ENCODE data around the gene GALNT8. TPM values are rescaled to one million over a fixed set of nuclear protein-coding genes. Genes with fewer than 3 reads are reported as not detected.
"Not testable (repeated sequence)": the region's sequence is repeated elsewhere in the genome, so short reads cannot be mapped to it uniquely, and the experiment has no call there.

GALNT8 gene
- polyA plus RNA-seq, 3 donors, result 2.7 to 4.0 (median 3.8) TPM

DNA sequence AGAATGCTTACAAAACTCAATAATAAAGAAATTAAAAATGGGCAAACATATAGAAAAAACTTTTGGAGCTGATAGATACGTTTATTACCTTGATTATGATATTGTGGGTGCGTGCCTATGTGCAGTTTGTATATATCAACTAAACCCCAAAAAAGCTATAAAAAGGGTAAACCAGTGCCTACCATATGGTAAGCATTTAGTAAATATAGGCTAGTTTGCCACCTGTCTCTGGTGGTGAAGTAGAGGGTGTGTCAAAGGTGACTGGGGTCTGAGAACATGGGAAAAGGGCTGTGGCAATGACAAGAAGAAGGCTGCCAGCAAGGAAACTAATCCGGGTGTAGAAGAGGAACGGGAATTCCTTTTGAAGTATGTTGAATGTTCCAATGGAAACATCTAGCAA is 18.3 kb downstream of the GALNT8 start:
- no peak for DNase-seq

GRCh38 chr12:4742416-4742970 is 22.3 kb downstream of the GALNT8 start:
- peak; percentile 34 for DNase-seq

- no peak for DNase-seq
Measured at GRCh38 chr12:4743046-4743445, 22.8 kb downstream of the GALNT8 start.

GRCh38 chr12:4744709-4745108 is 24.5 kb downstream of the GALNT8 start:
- DNase-seq, result no peak

DNA sequence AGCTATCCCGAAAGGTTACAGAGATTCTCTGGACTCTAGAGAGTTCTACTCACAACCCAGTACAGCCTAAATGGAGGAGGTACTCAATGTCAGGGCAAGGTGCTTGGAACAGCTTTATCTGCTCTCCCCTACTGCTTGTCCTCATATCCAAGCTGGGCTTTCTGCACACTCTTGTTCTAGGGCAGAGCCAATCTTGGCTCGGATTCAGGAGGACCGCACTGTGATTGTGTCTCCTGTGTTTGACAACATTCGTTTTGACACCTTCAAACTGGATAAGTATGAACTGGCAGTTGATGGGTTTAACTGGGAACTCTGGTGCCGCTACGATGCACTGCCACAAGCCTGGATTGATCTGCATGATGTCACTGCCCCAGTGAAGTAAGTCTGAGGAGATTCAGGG is 25.0 kb downstream of the GALNT8 start:
- no peak for DNase-seq

- DNase-seq, result not testable (repeated sequence)
Measured at GRCh38 chr12:4751654-4752053, 31.5 kb downstream of the GALNT8 start.

DNA sequence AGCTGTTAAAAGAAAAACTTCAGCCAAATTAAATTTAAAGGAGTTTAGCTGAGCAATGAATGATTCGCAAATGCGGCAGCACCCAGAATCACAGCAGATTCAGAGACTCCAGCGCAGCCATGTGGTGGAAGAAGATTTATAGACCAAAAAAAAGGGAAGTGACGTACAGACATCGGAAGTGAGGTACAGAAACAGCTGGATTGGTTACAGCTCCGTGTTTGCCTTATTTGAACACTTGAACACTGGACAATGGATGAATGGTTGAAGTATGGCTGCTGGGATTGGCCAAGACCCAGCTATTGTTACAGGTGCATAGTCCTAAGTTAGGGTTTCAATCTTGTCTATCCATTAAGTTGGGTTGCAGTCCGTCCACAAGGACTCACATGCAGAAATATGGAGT is 42.6 kb downstream of the GALNT8 start:
- DNase-seq, result no peak

DNA sequence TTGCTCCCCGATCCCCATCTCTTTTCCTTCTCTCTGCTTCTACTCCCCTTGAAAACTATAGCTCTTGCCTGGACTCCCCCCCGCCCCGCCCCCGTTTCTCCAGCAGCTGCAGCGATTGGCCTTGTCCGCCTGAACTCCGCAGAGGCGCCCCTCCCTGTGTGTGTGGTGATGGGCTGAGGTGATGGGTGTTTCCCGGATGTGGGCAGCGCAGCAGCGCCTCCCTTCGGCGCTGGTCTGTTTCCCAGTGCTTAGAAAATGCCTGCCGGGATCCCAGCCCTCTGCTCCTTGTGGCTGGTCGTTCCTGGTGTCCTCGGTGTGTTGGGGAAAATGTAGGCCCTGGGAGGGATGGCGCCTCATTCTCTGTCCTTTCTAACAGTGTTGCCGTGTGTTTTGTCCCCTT is 43.3 kb downstream of the GALNT8 start:
- DNase-seq, result peak; percentile 43

- no peak for DNase-seq
Measured at GRCh38 chr12:4766445-4766844, 46.2 kb downstream of the GALNT8 start.

GRCh38 chr12:4767186-4767585 is 47.0 kb downstream of the GALNT8 start:
- no peak for DNase-seq

- DNase-seq, result no peak
Measured at GRCh38 chr12:4768341-4768740, 48.1 kb downstream of the GALNT8 start.

GRCh38 chr12:4769073-4769472 is 48.9 kb downstream of the GALNT8 start:
- no peak for DNase-seq

DNA sequence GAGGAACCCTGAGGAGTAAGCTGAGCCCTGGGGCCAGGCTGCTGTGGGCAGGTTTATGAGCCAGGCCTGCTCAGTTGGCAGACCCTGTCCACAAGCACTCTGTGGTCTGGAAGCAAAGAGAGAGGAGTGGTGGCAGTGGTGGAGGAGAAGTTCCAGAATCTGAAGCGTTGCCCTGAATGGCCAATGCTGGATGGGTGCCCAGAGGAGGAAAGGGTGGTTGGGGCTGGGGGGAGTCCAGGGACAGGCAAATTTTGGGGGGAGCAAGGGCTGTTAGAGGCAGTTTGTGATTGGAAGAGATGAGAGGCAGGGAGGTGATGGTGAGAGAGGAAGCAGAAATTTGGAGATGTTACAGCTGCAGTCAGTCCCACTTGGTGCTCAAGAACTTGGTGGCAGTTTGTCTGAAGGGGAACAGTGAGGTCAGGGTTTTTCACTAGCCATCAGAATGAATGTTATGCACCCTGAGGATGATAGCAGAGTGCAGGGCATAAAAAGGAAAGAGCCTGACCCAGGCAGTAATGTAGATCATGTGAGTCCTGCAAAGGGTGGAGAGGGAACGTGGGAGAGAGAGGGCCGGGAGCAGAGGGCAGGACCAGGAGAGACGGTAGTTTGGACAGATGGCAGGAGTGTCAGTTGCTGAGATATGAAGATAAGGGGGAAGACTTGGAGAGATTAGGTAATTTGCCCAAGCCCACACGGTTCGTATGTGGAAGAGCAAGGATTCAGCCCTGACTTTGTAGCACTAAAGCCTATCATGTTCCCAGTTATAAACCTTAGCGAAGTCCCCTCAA is 51.2 kb downstream of the GALNT8 start:
- no peak for DNase-seq

DNA sequence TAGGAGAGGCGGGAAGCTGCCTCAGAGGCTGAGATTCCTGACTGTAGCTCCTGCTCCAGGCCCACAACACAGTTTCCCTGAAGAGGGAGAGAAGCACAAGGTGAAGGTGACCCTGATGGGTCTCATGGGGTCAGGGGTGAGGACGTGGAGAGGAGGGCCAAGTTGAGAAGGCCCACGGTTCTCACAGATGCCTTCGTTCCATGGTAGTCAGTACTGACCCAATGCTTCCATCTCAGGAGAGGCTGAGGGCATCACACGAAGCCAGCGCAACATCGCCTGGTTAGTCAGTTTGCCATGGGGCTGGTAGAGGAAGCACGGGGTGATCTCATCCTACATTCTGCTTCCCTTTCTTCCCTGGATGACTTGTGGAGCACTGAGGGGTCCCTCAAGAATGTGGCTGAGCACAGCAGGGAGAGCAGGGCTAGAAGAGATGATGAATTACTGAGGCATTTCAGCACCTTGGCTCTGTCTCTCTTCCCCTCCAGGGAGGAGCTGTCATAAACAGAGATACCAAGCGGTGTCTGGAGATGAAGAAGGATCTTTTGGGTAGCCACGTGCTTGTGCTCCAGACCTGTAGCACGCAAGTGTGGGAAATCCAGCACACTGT is 51.9 kb downstream of the GALNT8 start:
- DNase-seq, result no peak

- DNase-seq, result no peak
Measured at GRCh38 chr12:4775936-4776335, 55.7 kb downstream of the GALNT8 start.

DNA sequence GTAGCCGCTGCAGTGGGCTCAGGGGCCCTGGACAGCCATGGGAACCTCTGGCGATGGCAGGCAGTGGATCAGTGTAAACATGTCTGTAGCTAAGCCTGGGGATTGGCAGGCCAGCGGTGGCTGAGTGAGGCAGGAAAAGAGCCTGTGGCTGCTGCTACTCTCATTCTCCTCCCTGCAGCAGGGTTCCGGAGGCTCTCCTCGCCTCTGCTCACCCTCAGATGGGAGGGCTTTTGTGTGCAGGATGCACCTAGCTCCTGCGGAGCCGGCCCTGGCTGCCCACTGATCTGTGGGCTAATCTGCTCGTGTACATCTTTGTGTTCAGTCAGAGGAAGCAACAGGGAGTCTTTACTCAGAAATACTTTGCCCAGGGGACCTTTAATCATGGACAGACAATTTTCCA is 59.5 kb downstream of the GALNT8 start:
- no peak for DNase-seq

- DNase-seq, result no peak
Measured at GRCh38 chr12:4780641-4781611, 60.7 kb downstream of the GALNT8 start.

- DNase-seq, result no peak
Measured at GRCh38 chr12:4784404-4785054, 64.3 kb downstream of the GALNT8 start.

- DNase-seq, result no peak
Measured at GRCh38 chr12:4786795-4787194, 66.6 kb downstream of the GALNT8 start.

- no peak for DNase-seq
Measured at GRCh38 chr12:4787965-4788364, 67.8 kb downstream of the GALNT8 start.

DNA sequence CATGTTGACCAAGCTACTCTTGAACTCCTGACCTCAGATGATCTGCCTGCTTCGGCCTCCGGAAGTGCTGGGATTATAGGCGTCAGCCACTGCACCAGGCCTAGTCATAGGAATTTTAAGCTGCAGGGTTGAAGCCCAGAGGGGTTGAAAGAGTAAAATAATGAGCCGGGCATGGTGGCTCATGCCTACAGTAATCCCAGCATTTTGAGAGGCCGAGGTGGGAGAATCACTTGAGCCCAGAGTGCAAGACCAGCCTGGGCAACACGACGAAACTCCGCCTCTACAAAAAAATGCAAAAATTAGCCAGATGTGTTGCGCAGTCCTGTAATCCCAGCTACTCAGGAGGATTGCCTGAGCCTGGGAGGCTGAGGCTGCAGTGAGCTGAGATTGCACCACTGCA is 69.6 kb downstream of the GALNT8 start:
- no peak for DNase-seq

DNA sequence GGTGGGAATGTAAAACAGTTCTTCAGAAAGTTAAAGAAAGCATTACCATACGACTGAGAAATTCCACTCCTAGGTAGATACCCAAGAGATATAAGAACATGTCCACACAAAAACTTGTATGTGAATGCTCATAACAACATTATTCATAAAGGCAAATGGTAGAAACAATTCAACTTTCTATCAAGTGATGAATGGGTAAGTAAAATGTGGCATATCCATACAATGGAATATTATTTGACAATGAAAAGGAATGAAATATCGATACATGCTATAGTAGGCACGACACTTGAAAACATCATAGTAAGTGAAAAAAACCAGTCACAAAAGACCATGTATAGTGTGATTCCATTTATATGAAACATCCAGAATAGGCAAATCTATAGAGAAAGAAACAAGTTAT is 71.3 kb downstream of the GALNT8 start:
- no peak for DNase-seq

Data from renal pelvis (tissue), 4 donors.